DND-41 (cell line): ENCODE results near the gene EPHA1.

Source experiments
- ATAC-seq: fragments of 200-7000 bp; cut with Tn5 transposase; 3 replicates; pipeline ENCODE4 v1.9.1; 2021; ENCODE audit warnings: low read depth; ENCODE audit not compliant: insufficient read depth
- DNase-seq: peaks from one replicate; pipeline ENCODE4 v3.0.0-alpha.2; 2020
- H2AFZ ChIP-seq: 2 replicates; pipeline ENCODE4 v1.6.0; 2012; ENCODE audit warnings: low read depth, low read length
- H3K27ac ChIP-seq: 2 replicates; pipeline ENCODE4 v1.5.1; 2012; ENCODE audit warnings: low read length, inconsistent platforms
- H3K27me3 ChIP-seq: fragments of 200-600 bp; sonication (generic); 2 replicates; pipeline ENCODE4 v1.6.0; 2012; ENCODE audit warnings: low read length, mild to moderate bottlenecking, inconsistent platforms; ENCODE audit not compliant: insufficient read depth, poor library complexity
- H3K36me3 ChIP-seq: 2 replicates; pipeline ENCODE4 v1.5.1; 2012; ENCODE audit warnings: low read length, inconsistent platforms; ENCODE audit not compliant: insufficient read depth
- H3K4me1 ChIP-seq: 2 replicates; pipeline ENCODE4 v1.5.1; 2012; ENCODE audit warnings: mild to moderate bottlenecking, low read length; ENCODE audit not compliant: insufficient read depth
- H3K4me2 ChIP-seq: 2 replicates; pipeline ENCODE4 v1.6.0; 2012; ENCODE audit warnings: mild to moderate bottlenecking, moderate library complexity, low read length, inconsistent platforms; ENCODE audit not compliant: insufficient read depth
- H3K4me3 ChIP-seq, 2 experiments: fragments of 200-600 bp in 1 of 2; shearing (Covaris generic) in 1 of 2; 2 replicates each; pipeline ENCODE4 v1.5.1; 2012 to 2016; ENCODE audit warnings: inconsistent platforms in 2 of 2, low read length in 2 of 2, mild to moderate bottlenecking in 2 of 2, low read depth in 1 of 2, moderate library complexity in 1 of 2
- H3K79me2 ChIP-seq: 2 replicates; pipeline ENCODE4 v1.6.0; 2012; ENCODE audit warnings: low read length, inconsistent platforms; ENCODE audit not compliant: insufficient read depth
- H3K9ac ChIP-seq: 2 replicates; pipeline ENCODE4 v1.6.0; 2012; ENCODE audit warnings: low read depth, mild to moderate bottlenecking, inconsistent platforms, low read length, moderate library complexity
- H3K9me3 ChIP-seq: 2 replicates; pipeline ENCODE4 v1.5.1; 2012; ENCODE audit warnings: low read length, moderate library complexity, mild to moderate bottlenecking, inconsistent platforms; ENCODE audit not compliant: insufficient read depth, severe bottlenecking
- H4K20me1 ChIP-seq: 2 replicates; pipeline ENCODE4 v1.6.0; 2012; ENCODE audit warnings: low read length; ENCODE audit not compliant: insufficient read depth
- EZH2 ChIP-seq: IDR thresholded peaks from 3 replicates; pipeline ENCODE4 v1.6.1; 2012; ENCODE audit warnings: borderline replicate concordance, low read depth, mild to moderate bottlenecking, moderate library complexity, low read length, inconsistent platforms; ENCODE audit not compliant: severe bottlenecking
- TF ChIP-seq, protein P1 (sequence below): IDR thresholded peaks from 2 replicates; pipeline ENCODE4 v1.5.1; 2012; ENCODE audit warnings: borderline replicate concordance, low read length, moderate library complexity, mild to moderate bottlenecking; ENCODE audit not compliant: poor library complexity, severe bottlenecking; ENCODE audit errors: extremely low read depth

Gene EPHA1

DNA sequence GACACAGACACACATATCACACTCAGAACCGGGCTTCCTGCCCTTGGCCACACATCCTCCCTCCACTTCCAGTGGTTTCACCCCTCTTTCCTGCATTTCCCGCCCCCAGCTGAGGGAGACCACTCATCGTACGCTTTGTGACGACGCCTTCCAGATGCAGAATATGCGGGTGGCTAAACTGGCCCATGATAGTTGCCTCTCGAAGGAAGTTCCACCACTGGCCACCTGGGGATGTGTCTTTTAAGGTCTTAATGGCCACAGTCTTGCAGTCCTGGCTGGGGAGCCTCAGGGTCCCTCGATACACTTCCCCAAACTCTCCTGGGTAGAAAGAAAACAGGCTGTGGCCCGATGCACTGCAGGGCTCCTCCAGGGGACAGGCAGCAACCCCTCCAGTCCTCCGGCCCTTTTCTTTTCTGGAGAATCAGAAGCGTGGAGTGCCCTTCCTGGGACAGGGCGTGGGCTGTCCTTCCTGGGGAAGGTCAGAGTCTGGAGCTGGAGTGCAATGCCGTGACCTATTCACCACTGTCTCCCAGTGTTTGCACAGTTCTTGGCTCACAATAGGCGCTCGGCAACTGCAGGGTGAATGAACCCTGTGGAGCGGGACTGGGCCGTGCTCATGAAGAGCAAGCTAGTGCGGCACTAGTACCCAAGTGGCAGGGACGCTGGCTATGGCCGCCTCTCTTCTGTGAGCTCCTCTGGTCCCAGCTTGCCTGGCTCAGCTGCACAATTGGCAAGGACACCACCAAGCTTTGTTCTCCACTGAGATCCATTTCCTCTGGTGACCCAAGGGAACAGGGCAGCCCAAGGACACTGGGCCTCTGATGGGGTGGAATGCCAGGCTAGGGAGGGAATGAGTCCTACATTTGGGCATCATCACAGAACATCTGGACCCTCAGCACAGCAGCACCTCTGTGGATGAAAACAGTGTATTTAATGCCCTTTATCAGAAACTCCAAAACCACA is 13.2 kb downstream of the EPHA1 start:
- Histone ChIP-seq H3K9me3 (no peaks in the 10 kb centered on the region), H3K4me1 (no peaks in the 10 kb centered on the region), H3K79me2 (no peaks in the 10 kb centered on the region), H3K27me3 (no peaks in the 10 kb centered on the region), H3K4me3 (no peak overlapping the region), H4K20me1 (no peaks in the 10 kb centered on the region), H3K4me2 (no peak overlapping the region), H3K36me3 (no peaks in the 10 kb centered on the region), H3K9ac (no peak overlapping the region), H3K27ac (no peak overlapping the region), H2AFZ (no peak overlapping the region)
- DNase-seq: no peak
- TF ChIP-seq EZH2: no peak
- TF ChIP-seq, protein P1, sequence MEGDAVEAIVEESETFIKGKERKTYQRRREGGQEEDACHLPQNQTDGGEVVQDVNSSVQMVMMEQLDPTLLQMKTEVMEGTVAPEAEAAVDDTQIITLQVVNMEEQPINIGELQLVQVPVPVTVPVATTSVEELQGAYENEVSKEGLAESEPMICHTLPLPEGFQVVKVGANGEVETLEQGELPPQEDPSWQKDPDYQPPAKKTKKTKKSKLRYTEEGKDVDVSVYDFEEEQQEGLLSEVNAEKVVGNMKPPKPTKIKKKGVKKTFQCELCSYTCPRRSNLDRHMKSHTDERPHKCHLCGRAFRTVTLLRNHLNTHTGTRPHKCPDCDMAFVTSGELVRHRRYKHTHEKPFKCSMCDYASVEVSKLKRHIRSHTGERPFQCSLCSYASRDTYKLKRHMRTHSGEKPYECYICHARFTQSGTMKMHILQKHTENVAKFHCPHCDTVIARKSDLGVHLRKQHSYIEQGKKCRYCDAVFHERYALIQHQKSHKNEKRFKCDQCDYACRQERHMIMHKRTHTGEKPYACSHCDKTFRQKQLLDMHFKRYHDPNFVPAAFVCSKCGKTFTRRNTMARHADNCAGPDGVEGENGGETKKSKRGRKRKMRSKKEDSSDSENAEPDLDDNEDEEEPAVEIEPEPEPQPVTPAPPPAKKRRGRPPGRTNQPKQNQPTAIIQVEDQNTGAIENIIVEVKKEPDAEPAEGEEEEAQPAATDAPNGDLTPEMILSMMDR: no peak
- no peak for ATAC-seq

DNA sequence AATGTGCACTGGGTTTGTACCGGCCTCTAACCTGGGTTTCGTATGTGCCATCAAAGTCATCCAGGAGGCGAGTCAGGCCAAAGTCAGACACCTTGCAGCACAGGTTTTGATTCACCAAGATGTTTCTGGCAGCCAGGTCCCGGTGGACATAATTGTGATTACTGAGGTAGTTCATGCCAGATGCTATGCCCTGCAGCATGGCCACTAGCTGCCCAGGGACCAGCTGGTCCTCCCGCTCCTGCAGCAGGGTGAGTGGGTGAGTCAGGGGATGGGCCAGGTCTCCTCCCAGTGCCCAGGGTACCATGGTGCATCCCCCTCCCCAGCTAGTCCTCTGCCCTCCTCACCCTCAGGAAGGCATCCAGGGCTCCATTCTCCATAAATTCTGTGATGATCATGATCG is 13.9 kb downstream of the EPHA1 start:
- Histone ChIP-seq H3K4me3 (no peak overlapping the region), H3K9ac (no peak overlapping the region), H3K4me2 (no peak overlapping the region), H3K27me3 (no peaks in the 10 kb centered on the region), H2AFZ (no peak overlapping the region), H3K79me2 (no peaks in the 10 kb centered on the region), H3K36me3 (no peaks in the 10 kb centered on the region), H3K27ac (no peak overlapping the region), H4K20me1 (no peaks in the 10 kb centered on the region), H3K4me1 (no peaks in the 10 kb centered on the region), H3K9me3 (no peaks in the 10 kb centered on the region)
- ATAC-seq: no peak
- TF ChIP-seq, protein P1: no peak
- TF ChIP-seq EZH2: no peak
- no peak for DNase-seq

DNA sequence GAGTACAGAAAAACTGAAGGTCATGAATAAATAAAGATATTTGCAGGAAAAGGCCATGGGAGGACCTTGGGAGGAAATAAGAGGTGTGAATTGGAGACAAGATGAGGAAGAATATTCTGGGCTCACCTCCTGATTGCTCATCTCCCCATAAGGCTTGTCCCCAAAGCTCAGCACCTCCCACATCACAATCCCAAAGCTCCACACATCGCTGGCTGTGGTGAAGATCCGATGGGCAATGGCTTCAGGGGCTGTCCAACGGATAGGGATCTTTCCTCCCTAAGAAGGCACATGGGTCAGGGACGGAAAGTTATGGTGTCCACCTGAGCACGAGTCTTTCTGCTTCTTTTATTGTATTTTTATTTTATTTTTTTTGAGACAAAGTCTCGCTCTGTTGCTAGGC is 14.6 kb downstream of the EPHA1 start:
- Histone ChIP-seq H3K36me3 (no peaks in the 10 kb centered on the region), H3K9ac (no peak overlapping the region), H3K4me3 (no peak overlapping the region), H3K27ac (no peak overlapping the region), H3K79me2 (no peaks in the 10 kb centered on the region), H4K20me1 (no peaks in the 10 kb centered on the region), H2AFZ (no peak overlapping the region), H3K27me3 (no peaks in the 10 kb centered on the region), H3K4me2 (no peak overlapping the region), H3K4me1 (no peaks in the 10 kb centered on the region), H3K9me3 (no peaks in the 10 kb centered on the region)
- no peak for TF ChIP-seq EZH2
- ATAC-seq: no peak
- no peak for DNase-seq

DNA sequence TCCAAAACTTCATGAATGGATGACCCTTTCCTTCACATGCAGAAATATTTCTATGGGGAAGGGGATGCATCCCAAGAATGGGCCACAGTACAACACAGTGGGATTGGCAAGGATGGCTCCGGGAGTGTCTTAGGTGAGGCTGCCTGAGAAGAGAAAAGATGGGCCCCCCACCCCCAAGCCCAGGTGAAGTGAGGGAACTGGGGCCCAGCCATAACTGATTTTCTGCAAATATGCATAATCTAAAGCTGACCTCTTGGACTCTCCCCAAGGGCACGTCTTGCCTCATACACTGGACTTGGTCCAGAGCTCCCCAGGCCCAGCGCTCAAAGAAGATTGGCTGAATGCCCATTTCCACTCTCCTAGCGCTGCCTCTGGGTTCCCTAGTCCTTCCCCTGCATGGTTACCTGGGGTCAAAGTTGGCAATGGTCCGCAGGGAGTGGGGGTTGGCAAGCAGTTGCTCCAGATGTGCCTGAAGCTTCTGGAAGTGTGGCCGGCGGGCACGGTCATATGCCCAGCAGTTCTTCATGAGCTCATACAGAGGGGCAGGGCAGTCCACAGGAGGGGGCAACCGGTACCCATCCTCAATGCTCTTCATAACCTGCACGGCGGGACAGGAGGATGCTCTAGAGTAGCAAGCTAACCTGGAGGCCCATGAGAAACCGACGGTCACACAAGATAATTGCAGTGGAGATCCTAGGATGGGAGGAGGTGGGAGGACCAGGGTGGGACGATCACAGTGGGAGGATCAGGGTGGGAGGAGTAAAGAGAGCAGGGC is 15.2 kb downstream of the EPHA1 start:
- Histone ChIP-seq H3K4me2 (no peak overlapping the region), H4K20me1 (no peaks in the 10 kb centered on the region), H3K27me3 (no peaks in the 10 kb centered on the region), H3K9me3 (no peaks in the 10 kb centered on the region), H3K4me3 (no peak overlapping the region), H3K4me1 (no peaks in the 10 kb centered on the region), H3K36me3 (no peaks in the 10 kb centered on the region), H3K9ac (no peak overlapping the region), H3K27ac (no peak overlapping the region), H2AFZ (no peak overlapping the region), H3K79me2 (no peaks in the 10 kb centered on the region)
- no peak for DNase-seq
- TF ChIP-seq, protein P1: no peak
- TF ChIP-seq EZH2: no peak
- no peak for ATAC-seq
